NCI-H524 treated with DMSO at 0.1 percent for 48 hours (cell line): ENCODE results near the gene SERINC4.
A peak's percentile ranks its signal among the peaks of the same experiment; 100 is the strongest.

Source experiments
- DNase-seq: peaks from one replicate; lab custom pipeline; 2025; lab: John Stamatoyannopoulos, UW

The SERINC4 gene

DNA sequence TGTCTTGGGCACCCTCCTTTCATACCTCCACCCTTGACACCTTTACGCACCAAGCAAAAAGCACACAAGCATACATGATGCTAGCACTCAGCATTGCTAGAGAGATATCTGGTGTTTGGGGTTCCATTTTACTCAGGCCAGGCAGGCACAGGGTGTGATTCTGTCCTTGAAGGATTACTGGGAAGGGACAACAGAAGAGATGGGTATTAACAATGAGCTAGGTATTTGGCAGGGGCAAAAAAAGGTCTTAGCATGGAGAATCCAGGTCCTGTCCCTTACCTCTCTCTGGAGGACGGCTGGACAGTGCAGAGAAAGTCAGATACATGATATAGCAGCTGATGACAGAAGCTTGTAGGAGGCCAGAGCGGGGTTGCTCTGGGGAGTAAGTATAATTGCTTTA, 3.5 kb downstream of the SERINC4 start:
- DNase-seq: no peak

DNA sequence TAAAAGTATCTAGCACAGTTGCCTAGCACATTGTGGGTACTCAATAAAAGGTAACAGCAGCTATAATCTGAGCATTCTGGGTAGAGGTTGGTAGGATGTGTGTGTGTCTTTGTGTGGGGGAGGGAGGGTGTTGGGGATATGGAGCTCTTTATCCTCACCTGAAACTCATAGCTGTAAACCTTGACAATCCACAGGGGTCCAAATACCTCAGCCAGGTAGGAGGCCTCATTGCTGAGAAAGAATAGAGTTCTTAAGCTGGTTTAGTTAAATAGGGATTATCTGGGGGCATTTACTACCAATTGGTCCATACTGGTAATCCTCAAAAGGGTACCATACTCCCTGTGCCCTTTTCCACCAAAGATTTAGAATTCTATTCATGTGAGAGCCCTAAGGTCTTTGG, 4.0 kb downstream of the SERINC4 start:
- DNase-seq: no peak

DNA sequence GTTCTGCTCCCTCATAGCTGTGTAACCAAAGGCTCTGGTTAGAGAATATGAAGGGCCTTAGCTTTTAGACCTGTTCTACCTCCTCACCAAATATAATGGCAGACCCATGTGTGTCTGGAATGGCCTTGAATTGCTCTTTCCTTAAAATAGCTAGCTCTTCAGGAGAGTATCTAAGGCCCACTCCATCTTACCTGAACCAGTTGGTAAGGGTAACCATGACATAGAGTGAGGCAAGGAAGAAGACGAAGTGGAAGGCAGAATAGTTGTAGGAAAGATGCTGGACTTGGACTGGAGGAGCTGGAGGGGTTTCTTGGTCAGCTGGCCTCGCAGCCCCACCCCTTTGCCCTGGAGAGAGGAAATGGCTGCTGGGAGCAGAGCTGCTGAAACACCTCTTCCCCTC, 4.8 kb downstream of the SERINC4 start:
- no peak for DNase-seq

DNA sequence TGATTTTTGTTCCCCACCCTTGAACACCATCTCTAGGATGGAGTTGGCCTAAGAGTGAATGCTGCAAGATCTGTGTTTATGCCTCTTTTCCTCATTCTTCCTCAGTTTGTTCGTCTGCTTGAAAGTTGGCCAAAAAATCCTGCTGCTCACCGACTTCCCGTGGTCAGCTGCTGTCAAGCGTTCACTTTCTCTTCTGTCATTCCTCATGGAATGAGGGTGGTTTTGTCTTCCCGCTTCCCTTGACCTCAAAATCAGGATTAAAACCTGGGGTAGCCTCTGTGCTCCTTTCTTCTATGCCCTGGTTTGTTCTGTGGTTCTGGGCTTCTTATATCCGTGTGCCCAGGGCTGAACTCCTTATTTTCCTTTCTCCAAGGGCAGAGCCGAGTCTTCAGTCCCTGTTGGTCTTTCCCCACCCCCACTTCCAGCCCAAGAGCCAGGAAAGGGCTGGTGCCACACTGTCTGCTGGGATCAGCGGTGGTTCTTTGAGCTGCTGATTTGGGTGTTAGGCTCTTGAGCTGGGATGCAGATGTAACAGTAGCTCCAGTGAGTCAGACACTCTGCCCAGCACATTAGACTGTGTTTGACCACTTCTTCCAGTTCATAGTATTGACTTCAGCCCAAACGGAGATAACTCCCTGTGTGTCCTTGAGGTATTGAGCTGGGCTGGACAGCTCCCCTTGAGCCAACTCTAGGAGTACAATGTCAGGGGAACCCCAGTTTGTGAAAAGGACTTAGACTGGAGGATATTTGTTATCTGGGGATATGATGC, 5.6 kb downstream of the SERINC4 start:
- DNase-seq: no peak

DNA sequence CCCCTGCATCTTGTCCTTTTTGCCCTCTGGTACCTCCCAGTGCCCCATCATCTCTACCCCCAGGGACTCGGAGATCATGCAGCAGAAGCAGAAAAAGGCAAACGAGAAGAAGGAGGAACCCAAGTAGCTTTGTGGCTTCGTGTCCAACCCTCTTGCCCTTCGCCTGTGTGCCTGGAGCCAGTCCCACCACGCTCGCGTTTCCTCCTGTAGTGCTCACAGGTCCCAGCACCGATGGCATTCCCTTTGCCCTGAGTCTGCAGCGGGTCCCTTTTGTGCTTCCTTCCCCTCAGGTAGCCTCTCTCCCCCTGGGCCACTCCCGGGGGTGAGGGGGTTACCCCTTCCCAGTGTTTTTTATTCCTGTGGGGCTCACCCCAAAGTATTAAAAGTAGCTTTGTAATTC, 6.4 kb downstream of the SERINC4 start:
- DNase-seq: no peak

DNA sequence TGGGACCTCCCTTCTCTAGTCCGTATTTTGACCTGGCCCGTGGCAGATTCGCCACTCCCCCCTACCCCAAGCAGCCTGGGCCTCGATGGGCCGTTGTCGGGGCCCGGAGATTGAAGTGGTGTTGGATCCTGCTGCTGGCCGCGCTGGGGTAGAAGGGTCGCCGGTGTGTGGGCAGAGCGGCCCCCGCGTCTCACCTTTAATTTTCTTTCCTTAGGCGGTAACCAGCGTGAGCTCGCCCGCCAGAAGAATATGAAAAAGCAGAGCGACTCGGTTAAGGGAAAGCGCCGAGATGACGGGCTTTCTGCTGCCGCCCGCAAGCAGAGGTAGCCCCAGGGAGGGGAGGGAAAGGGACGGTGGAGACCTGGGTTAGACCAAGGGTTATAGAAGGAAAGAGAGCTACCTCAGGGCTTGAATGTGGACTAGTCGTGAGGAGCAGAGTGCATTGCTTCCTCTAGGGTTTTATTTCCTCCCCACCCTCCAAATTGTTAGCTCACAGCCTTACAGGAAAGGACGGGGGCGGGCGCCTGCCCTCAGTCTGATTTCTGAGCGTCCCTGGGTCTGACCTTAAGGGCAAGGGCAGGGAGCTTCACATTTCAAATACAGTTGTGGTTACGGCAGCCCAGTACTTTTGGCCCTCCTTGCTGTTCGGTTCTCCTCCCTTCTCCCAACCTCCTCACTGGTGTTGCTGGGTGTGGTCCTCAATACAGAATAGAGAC, 7.1 kb downstream of the SERINC4 start:
- no peak for DNase-seq

DNA sequence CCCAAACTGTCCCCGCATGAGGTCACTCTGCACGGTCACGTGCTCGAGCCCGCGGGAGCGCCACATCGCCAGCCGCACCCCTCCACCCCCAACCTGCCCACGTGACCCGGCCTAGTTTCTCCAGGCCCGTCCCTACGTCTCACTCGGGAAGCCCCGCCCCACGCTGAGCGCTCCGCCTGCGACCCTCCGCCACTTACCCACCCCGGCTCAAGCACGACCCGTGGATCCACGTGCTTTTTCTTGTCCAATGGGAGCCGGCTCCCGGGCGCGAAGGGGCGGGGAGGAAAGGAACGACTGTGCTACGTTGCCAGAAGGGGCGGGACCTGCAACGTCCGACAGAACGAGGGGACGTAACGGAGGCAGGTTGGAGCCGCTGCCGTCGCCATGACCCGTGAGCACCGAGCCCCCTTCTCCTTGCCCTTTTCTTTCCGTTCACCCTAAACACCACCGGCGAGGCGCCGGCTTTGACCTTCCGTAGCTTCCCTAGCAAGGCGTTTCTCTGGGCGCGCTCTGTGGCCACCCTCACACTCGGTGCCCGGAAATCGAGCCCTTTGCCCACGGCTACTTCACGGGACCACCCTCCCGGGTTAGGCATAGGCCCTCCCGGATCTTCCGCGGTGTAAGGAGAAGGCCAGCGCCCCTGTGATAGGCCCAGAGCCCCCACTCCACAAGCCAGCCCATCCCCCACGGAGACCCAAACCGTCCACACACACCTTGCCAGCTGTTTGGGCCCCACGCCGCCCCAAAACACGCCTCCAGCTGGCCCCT, 7.8 kb downstream of the SERINC4 start, which contains the start of gene SERF2:
Gene SERF2 (plus strand): TSS at position 328 of the 768 bp plus-strand sequence. CDS start 57 bp downstream, at position 385.
- DNase-seq: peak; percentile 97

DNA sequence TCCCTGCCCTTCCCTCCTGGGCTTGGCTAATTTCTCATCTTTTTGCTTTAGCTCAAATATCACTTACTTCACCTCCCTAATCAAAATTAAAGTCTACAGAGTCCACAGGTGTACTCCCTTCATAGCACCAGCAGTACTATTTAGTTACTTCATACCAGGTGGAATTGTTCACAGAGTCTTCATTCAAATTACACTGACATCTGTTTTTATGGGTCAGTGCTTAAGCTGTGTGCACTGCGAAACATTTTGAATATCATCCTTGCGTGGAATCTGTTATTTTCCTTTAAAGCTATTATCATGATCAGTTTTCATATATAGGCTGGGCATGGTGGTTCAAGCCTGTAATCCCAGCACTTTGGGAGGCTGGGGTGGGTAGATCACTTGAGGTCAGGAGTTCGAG, 10.6 kb downstream of the SERINC4 start:
- no peak for DNase-seq

DNA sequence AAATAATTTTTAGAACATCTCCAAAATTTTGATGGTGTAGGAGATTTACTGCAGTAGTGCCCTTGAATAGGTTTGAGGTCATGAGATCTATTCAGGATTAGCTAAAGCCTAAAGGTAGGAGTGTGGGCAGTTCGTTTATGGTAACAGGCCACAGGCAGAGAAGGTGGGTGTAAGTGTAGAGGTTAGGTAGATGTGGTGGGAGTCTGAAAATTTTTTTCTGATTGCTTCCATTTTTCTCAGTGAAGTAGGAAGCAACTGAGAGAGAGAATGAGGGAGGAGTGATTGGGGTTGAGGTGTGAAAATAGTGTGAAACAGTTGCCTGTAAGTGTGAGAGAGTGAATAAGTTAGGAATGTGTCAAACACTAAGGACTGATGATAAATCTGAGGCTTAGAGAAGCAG, 21.0 kb downstream of the SERINC4 start:
- no peak for DNase-seq

DNA sequence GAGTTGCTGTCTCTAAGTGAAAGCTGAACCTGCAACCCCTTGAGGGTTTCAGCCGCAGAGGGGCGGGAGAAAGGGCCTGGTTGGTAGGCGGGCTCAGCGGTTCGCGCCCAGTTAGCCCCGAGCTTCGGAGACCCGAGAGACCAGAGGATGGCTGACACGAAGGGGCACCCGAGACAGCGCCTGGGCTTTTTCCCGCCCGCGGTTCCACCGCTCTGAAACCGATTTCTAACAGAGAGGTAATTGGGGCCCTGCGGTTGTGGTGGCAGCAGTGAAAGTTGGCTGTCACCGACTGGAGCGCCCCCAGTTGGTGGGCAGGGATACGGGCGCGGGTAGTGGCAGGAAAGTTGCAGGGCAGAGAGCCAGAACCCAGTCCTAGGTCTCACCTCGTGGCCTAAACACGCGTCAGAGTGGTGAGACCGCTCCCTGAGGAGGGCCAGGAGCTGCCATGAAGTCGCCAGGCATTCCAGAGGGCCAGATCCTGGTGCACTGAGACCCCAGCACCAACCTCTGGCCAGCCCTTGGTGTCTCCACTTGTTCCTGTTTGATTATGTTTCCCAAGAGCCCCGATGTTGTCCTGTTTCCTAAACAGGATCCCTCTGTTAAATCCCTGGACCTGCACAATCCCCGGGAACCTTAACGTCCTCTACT, 22.6 kb downstream of the SERINC4 start:
- peak; percentile 41 for DNase-seq

DNA sequence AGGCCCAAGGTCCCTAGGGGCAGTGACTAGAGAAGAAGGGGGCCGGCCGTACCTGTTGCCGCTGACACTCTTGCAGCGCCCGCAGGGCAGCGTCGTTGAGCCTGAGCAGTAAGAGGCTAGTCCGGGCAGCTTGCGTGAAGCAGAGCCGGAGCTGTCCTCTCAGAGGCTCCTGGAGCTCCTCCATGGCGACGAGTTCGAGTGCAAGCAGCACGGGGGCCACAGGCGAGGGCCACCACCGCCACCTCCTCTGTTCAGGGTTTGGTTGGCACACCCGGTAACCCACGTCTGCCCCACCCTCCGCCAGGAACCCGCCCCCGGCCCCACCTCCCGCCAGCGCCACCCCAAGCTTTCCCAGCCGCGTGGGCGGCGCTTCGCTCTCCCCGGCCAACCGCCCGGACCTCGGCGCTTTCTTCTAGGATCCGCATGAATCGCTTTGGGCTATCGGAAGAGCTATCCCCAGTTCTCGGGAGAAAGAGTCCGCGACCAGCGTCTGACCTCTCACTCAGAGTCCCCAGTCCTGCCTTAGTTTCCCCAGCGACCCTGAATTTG, 23.2 kb downstream of the SERINC4 start, which contains the start of gene ELL3:
Gene ELL3 (minus strand): TSS at position 249 of the 549 bp plus-strand sequence. CDS start 65 bp downstream, at position 184.
- peak; percentile 34 for DNase-seq

DNA sequence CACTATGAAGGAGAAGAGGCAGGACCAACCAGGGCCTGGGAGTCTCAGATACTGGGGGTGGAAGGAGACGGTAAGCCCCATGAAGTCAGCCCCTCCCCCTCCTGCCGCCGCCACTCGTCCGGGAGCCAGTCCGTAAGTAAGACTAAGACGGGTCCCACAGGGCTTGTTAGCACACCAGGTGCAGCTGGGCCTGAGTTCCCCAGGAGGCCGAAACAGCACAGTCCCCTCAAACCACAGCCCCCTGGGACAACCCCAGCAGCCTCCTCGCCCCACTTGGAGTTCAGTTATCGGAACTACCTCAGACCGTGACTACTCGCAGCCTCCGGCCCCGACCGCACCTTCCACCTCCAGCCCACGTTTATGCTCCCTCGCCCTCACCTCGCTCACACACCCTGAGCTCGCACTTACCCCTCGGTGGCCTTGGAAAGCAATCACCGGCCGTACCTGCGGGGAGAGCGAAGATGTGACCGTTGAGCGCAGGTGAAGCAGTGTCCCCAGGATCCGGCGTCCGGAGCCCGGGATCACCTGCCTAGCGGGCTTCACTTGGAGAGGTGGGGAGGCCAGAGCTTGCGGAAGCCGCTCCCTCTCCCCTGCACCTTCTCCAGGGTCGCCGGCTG, 23.8 kb downstream of the SERINC4 start:
- DNase-seq: no peak

DNA sequence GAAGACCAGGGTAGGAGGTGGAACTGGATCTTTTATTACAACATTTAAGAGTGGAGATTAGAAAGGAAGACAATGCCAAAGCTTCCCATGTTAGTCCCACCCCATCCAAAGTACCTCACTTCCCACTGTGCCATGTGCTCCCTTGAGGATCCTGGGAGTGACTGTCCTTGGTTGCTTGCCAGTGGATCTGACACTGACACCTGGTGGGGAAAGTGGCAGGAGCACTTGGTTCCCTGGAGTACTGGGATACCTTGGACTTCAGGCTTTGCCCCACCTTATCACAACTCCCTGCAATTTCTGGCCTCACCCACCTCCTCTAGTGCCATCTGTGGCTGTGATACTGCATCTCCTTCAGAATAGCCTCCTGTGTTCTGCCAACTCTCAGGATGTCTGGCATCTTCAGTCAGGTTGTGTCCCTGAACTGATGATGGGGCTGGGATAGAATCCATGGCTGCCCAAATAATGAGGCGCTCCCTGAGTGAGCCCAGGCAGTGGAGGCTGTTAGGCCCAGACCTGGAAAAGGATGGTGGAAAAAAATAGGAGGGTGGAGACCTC, 24.5 kb downstream of the SERINC4 start:
- peak; percentile 76 for DNase-seq

DNA sequence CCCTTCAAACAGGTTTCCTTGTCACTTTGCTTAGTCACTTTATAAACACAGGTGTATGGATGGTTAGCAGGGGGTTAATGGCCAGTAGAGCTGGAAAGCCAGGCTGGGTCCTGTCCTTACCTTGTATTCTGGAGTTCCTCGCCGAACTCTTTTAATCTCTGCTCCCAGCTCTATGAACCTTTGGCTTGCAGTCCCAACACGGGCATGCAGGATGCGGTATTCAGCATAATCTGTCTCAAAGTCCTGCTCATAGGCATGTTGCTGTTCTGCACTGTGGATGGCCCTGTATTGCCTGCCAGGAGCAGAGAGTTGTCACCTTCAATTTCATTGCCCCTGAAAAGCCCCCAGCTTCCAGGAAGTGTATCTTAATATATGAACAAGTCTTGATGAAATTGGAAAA, 26.0 kb downstream of the SERINC4 start:
- no peak for DNase-seq

DNA sequence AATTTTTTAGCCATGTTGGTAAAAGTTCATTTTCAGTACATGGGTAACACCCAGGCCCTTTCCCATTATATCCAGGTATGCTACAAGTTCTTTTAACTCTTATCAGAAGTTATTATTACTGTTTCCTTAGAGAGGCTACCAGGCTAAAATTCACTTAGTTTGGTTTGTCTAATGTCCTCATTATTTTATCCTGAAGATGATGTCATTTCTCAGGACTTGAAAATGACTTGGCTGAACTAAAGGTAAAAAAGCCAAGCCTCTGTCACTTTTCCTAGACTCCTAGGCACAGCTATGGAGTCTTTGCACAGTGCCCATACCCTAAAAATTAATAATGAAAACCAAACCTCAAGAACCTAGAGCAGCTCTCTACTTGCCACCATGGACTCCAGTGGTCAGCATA, 27.4 kb downstream of the SERINC4 start:
- DNase-seq: no peak

DNA sequence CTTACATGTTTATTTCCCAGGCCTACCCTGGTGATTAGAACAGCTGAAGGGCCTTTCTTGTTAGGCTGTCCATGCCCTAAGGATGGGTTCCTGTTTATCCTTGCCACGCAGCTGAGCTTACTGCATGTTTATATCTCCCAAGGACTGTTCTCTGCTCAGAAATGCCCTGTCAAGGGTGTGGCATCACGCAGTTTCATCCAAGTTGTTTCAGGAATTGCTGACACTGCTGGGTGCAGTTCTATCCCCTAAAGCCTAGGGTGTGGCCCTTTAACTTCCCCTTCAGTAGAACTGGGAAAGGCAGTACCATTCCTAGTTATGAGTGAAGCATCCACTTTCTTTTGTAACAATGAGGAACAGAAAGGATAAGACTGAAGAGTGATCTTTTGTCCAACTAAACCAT, 28.2 kb downstream of the SERINC4 start:
- DNase-seq: no peak

DNA sequence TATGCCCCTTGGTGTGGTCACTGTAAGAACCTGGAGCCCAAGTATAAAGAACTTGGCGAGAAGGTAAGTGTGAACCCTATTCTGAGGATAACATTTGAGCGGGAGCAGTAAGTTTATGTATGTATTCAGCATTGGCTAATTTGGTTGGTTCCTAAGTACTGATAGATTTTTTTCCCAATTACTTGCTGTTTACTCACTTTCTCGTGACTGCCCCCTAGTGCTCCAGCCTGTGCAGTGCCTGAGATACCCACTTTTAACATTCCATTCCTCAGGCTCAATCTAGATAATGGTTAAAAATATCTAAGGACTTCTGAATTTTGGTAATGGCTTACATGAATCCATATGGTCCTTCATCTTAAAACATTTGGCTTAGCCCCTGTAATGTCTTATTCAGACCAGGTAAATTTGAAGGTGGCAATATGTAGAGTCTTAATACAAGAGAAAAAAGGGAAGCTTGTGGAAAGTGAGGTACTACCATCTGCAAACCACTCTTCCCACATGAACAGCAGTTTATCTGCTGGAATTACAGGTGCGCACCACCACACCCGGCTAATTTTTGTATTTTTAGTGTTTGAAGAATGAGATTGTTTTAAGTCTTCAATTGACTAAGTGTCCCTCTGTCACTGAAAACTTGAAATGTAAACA, 30.3 kb downstream of the SERINC4 start:
- peak; percentile 2 for DNase-seq

DNA sequence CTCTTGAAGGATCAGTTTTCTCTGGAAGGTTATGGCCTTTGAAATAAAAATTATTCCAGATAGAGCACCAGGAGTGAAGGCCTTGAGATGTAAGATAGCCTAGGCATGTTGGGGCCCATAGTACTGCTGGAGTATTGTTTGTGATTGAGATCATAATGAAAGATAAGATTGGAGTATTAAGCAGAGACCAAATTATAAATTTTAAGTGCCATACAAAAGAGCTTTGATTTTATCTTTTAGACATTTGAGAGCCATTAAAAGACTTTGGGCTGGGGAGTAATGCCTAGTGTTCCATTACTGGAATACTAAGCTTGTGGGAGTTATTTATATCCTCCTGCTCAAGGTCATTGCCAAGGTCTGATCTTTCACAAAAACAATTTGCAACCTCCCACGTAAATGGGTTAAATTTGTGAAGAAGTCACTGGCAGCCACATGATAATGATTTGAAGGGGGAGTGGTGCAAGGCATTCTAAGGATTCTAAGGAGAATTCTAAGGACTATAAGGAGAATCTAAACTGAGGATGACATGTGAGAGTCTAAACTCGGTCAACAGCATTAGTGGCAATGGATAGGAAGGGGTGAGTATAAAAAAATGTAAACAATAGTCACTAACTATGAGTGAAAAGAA, 36.1 kb downstream of the SERINC4 start:
- DNase-seq: no peak

DNA sequence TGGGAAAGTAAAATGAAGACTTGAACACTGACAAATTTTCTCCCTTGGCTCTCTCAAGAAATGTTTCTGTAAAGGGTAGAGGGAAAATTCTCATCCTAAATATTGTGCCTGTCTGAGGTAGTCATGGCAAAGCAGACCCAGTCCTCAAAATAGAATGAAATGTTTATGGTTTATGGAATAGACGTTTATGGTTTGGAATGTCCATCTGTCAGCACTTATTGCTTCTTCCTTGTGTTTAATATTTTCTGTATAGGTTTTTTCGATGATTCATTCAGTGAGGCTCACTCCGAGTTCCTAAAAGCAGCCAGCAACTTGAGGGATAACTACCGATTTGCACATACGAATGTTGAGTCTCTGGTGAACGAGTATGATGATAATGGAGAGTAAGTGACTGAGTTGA, 37.2 kb downstream of the SERINC4 start:
- DNase-seq: no peak

DNA sequence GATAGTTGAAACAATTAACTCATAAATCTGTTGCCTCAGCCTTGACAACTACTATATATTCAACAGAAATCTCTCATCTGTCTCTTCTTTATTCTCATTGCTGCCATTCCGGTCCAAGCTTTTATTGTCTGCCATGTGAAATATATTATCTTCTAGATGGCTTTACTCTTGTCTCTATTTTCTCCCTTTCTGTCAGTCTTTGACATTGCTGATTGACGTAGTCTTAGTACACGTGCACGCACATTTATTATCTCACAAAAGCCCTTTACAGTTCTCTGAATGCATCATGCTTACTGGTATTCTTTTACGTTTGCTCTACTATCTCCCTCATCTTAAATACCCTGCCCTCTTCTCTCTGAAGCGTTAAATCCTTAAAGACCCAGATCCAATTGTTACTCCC, 48.1 kb downstream of the SERINC4 start:
- DNase-seq: no peak
